Fibroblast of mammary gland (primary cell): ENCODE data around the gene EXD3.

Experiments used
- DNase-seq: peaks from one replicate; pipeline ENCODE4 v3.0.0-alpha.2; 2010; ENCODE audit warnings: low read depth
- H3K4me3 ChIP-seq: 2 replicates; pipeline ENCODE4 v1.5.1; 2011; ENCODE audit warnings: low read depth, mild to moderate bottlenecking, low read length, moderate library complexity; ENCODE audit not compliant: control insufficient read depth
- TF ChIP-seq, protein P1 (sequence below): conservative IDR thresholded peaks from 2 replicates; pipeline ENCODE4 v1.5.1; 2011; ENCODE audit warnings: low read depth, low read length, inconsistent platforms; ENCODE audit not compliant: control insufficient read depth, insufficient read depth

The EXD3 gene

GRCh38 chr9:137457406-137458193, 34.6 kb upstream of the EXD3 start:
- peak overlapping the region; percentile 55 for H3K4me3 ChIP-seq
- no peak for DNase-seq
- TF ChIP-seq, protein P1, sequence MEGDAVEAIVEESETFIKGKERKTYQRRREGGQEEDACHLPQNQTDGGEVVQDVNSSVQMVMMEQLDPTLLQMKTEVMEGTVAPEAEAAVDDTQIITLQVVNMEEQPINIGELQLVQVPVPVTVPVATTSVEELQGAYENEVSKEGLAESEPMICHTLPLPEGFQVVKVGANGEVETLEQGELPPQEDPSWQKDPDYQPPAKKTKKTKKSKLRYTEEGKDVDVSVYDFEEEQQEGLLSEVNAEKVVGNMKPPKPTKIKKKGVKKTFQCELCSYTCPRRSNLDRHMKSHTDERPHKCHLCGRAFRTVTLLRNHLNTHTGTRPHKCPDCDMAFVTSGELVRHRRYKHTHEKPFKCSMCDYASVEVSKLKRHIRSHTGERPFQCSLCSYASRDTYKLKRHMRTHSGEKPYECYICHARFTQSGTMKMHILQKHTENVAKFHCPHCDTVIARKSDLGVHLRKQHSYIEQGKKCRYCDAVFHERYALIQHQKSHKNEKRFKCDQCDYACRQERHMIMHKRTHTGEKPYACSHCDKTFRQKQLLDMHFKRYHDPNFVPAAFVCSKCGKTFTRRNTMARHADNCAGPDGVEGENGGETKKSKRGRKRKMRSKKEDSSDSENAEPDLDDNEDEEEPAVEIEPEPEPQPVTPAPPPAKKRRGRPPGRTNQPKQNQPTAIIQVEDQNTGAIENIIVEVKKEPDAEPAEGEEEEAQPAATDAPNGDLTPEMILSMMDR, result no peak

DNA sequence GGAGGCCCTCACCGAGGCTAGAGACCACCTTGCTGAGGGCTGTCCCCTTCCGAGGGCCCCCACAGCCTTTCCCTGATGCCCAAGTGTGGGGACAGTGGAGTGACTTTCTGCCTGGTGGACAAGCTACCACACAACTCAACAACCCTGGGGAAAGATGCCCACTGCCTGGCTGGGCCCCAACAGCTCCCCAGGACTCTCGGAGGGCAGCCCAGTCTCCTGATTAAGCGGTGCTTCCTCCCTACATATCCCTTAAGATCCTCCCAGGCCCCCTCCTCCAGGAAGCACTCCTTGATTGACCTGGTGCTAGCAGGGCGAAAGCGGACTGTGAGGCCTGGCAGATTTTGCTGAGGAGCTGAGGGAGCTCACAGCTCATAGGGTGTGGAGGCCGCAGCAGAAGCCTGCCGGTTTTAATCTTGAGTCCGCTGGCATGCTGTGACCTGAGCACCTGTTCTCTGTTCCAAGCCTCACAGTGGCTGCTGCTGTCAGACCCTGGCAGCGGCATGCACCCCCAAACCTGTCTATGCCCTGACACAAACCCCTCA, 34.0 kb upstream of the EXD3 start:
- TF ChIP-seq, protein P1, result no peak
- DNase-seq, result no peak
- H3K4me3 ChIP-seq, result no peak overlapping the region

- DNase-seq, result peak; percentile 45
- no peak overlapping the region for H3K4me3 ChIP-seq
- TF ChIP-seq, protein P1, result no peak
These were observed 33.3 kb upstream of the EXD3 start for GRCh38 chr9:137456061-137456863.

GRCh38 chr9:137455359-137455991, 32.5 kb upstream of the EXD3 start:
- DNase-seq, result no peak
- no peak overlapping the region for H3K4me3 ChIP-seq
- TF ChIP-seq, protein P1, result no peak

GRCh38 chr9:137454597-137455358, 31.8 kb upstream of the EXD3 start:
- TF ChIP-seq, protein P1, result no peak
- H3K4me3 ChIP-seq, result no peak overlapping the region
- DNase-seq, result peak; percentile 26

DNA sequence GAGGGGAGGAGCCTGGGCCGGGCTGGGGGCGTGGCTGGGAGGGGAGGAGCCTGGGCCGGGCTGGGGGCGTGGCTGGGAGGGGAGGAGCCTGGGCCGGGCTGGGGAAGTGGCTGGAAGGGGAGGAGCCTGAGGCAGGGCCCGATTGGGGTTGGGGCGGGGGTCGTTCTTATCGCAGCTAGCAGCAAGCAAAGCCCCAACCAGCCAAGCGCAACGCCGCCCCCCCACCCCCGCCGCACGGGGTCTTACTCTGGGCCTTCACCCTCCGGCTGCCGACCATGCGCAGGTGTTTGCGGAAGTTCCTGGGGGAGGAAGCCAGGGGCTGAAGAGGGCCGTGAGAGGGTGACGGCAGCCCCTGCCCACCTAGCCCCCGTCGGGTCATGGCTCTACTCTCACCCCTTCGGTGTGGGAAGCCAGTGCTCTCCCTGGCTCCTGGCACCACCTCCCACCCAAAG, 31.2 kb upstream of the EXD3 start:
- peak overlapping the region; percentile 9 for H3K4me3 ChIP-seq
- DNase-seq, result no peak
- TF ChIP-seq, protein P1, result no peak
